Measurements from ENCODE around the gene RMC1.

GRCh38 chr18:23534276-23534675 lies 31.0 kb downstream of the RMC1 start:
- no peak for TF ChIP-seq CTCF (IDR thresholded peaks at IDR 0.05; ENCODE audit: low read length)
- no peak for TF ChIP-seq EZH2 (optimal IDR thresholded peaks at IDR 0.05; ENCODE audit: low read depth, low read length)

All from MM.1S (cell line).